ENCODE data around the gene TMED1. TPM values are rescaled to one million over a fixed set of nuclear protein-coding genes. Genes with fewer than 3 reads are reported as not detected.
A peak's percentile ranks its signal among the peaks of the same experiment; 100 is the strongest.

TMED1 gene
- total RNA-seq, 1 experiment from 2014 or later = 26.3 TPM

DNA sequence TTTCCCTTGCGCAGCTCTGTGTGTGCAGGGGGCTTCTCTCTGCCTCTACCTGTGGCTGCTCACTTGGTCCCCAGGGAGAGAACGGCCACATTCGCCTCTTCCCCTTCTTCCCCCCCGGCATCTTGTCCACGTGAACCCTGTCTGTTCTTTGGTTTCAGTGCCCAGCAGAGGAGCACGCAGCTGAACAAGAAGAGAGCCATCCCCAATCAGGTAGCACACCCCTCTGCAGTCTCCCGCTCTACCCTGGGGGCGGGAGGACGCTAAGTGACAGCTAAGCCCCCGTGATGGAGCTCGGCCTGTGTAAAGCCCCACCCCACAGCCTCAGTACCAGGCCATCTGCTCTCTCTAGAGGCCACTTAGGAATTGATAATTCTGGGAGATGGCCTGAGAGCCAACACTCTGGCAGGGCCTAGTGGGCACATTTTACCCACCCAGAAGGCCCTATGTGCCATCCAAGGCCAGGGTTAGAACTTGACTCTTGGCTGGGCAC, 30.2 kb downstream of the TMED1 start (continued):
- TF ChIP-seq POLR2A (IDR thresholded peaks at IDR 0.05; ENCODE audit: borderline replicate concordance, extremely low read depth, insufficient read depth, insufficient read length) (no peak), SIN3A (IDR thresholded peaks at IDR 0.05; ENCODE audit: low read depth) (no peak)

GRCh38 chr19:10805065-10805757, 30.8 kb downstream of the TMED1 start:
- Histone ChIP-seq H3K27me3 (ENCODE audit: insufficient read depth, low read length) (no peaks in the 10 kb centered on the region), H2AFZ (ENCODE audit: low read depth, low read length, poor library complexity, severe bottlenecking) (no peak overlapping the region), H3K4me3 (replicated peaks in 1 of 2; ENCODE audit: low read depth in 1 of 2, low read length in 2 of 2) (no peak overlapping the region), H3K4me2 (ENCODE audit: low read length) (no peak overlapping the region), H3K9me2 (ENCODE audit: insufficient read depth) (no peaks in the 10 kb centered on the region), H3K9ac (ENCODE audit: low read length) (no peak overlapping the region), H3K27ac (ENCODE audit: low read depth, low read length) (no peak overlapping the region), H4K20me1 (ENCODE audit: insufficient read depth) (no peaks in the 10 kb centered on the region), H3K9me3 (ENCODE audit: control insufficient read depth in 1 of 2, insufficient read depth in 1 of 2, low read depth in 1 of 2, low read length in 2 of 2) (no peaks in the 10 kb centered on the region), H3K4me1 (ENCODE audit: control insufficient read depth in 1 of 2, insufficient read depth in 2 of 2, low read length in 2 of 2) (peaks cover 10 to 20% of the 10 kb centered on the region in 2 experiments), H3K36me3 (ENCODE audit: control insufficient read depth in 1 of 2, insufficient read depth in 2 of 2, low read length in 2 of 2) (peaks cover 8 to 37% of the 10 kb centered on the region in 2 experiments; a peak in 2 of 4 replicates), H3K79me2 (ENCODE audit: insufficient read depth, low read length) (no peaks in the 10 kb centered on the region)
- DNase-seq (ENCODE audit: low read depth, low spot score) = no peak
- ATAC-seq = no peak
- CTCF ChIA-PET = no interaction called here
- TSS peak; percentile 25 for BruUV-seq (replicated peaks)
- POLR2A ChIA-PET = no interaction called here
- TF ChIP-seq CEBPB (IDR thresholded peaks at IDR 0.05; ENCODE audit: low read depth) = no peak
- TF ChIP-seq ZBTB33 (IDR thresholded peaks at IDR 0.05; ENCODE audit: extremely low read depth, insufficient replicate concordance, low read length) = no peak
- no peak for TF ChIP-seq SP1 (IDR thresholded peaks at IDR 0.05; ENCODE audit: low read depth)
- no peak for TF ChIP-seq TCF7L2 (IDR thresholded peaks at IDR 0.05; ENCODE audit: borderline replicate concordance, extremely low read depth, insufficient read depth, insufficient read length)
- no peak for TF ChIP-seq FOSL1 (IDR thresholded peaks at IDR 0.05; ENCODE audit: low read depth)
- TF ChIP-seq JUND (IDR thresholded peaks at IDR 0.05) = no peak
- no peak for TF ChIP-seq POLR2A (IDR thresholded peaks at IDR 0.05; ENCODE audit: borderline replicate concordance, extremely low read depth, insufficient read depth, insufficient read length)
- no peak for TF ChIP-seq SRF (IDR thresholded peaks at IDR 0.05; ENCODE audit: low read depth)
- no peak for TF ChIP-seq POLR2AphosphoS5 (IDR thresholded peaks at IDR 0.05; ENCODE audit: low read depth, low read length)
- TF ChIP-seq ZNF274 (IDR thresholded peaks at IDR 0.05; ENCODE audit: low read depth, low read length) = no peak
- TF ChIP-seq REST (IDR thresholded peaks at IDR 0.05; ENCODE audit: low read depth) = no peak
- no peak for TF ChIP-seq MAX (IDR thresholded peaks at IDR 0.05)
- intact Hi-C loops (cut with micrococcal nuclease) = no loop called here
- RAD21 ChIA-PET (ENCODE audit: low non-redundant PET in 1 of 2, low total read pairs in 2 of 2, uncharacterized antibody in 2 of 2, unreplicated experiment in 2 of 2) = no interaction called here
